Renal pelvis (tissue), 4 donors: ENCODE data around the gene ADGRD1. TPM values are rescaled to one million over a fixed set of nuclear protein-coding genes. Genes with fewer than 3 reads are reported as not detected.

Experiments
- DNase-seq: peaks from one replicate; pipeline ENCODE4 v3.0.0-alpha.2; 2013
- polyA plus RNA-seq, 3 donors: library from polyadenylated mRNA; unstranded; fragments of 120-200 nt; gene quantifications; one replicate each; pipeline ENCODE4 v1.2.1, GENCODE V29; 2013; ENCODE audit not compliant: insufficient read length in 3 of 3

Gene ADGRD1
- polyA plus RNA-seq, 3 donors: 10.3 to 16.2 (median 12.8) TPM

GRCh38 chr12:131041216-131041967 is 87.7 kb downstream of the ADGRD1 start:
- no peak for DNase-seq

GRCh38 chr12:131041968-131042833 is 88.5 kb downstream of the ADGRD1 start:
- DNase-seq: no peak

GRCh38 chr12:131042834-131043245 is 89.1 kb downstream of the ADGRD1 start:
- no peak for DNase-seq

- DNase-seq: no peak
These were observed 89.7 kb downstream of the ADGRD1 start for GRCh38 chr12:131043401-131043871.

- no peak for DNase-seq
These were observed 90.4 kb downstream of the ADGRD1 start for GRCh38 chr12:131044136-131044535.

- DNase-seq: no peak
These were observed 91.2 kb downstream of the ADGRD1 start for GRCh38 chr12:131044760-131045381.

- DNase-seq: no peak
These were observed 92.2 kb downstream of the ADGRD1 start for GRCh38 chr12:131045705-131046460.

- no peak for DNase-seq
These were observed 93.4 kb downstream of the ADGRD1 start for GRCh38 chr12:131046813-131047788.

- DNase-seq: no peak
These were observed 94.3 kb downstream of the ADGRD1 start for GRCh38 chr12:131047789-131048610.

GRCh38 chr12:131048611-131048990 is 94.9 kb downstream of the ADGRD1 start:
- DNase-seq: no peak

- no peak for DNase-seq
These were observed 95.3 kb downstream of the ADGRD1 start for GRCh38 chr12:131049002-131049401.

GRCh38 chr12:131049549-131050339 is 96.0 kb downstream of the ADGRD1 start:
- no peak for DNase-seq

- no peak for DNase-seq
These were observed 96.9 kb downstream of the ADGRD1 start for GRCh38 chr12:131050463-131051154.

GRCh38 chr12:131051155-131051473 is 97.4 kb downstream of the ADGRD1 start:
- no peak for DNase-seq

GRCh38 chr12:131052063-131052781 is 98.5 kb downstream of the ADGRD1 start:
- DNase-seq: no peak

GRCh38 chr12:131052929-131053328 is 99.2 kb downstream of the ADGRD1 start:
- DNase-seq: no peak

GRCh38 chr12:131053567-131053966 is 99.9 kb downstream of the ADGRD1 start:
- no peak for DNase-seq
